Thymus (tissue), 11 donors: ENCODE data around the gene PML. TPM values are rescaled to one million over a fixed set of nuclear protein-coding genes. Genes with fewer than 3 reads are reported as not detected.
"Not testable (repeated sequence)": the region's sequence is repeated elsewhere in the genome, so short reads cannot be mapped to it uniquely, and the experiment has no call there.

ENCODE experiments used
- DNase-seq, 9 donors: peaks; one replicate each; pipeline ENCODE4 v3.0.0-alpha.2; 2013; ENCODE audit warnings: low spot score in 9 of 9, low read depth in 6 of 9, missing footprints in 1 of 9
- H3K27ac ChIP-seq, 2 donors: one replicate each; pipeline ENCODE4 v1.5.1; 2013; ENCODE audit warnings: control low read depth in 1 of 2, low read depth in 1 of 2, low read length in 1 of 2, mild to moderate bottlenecking in 1 of 2, moderate library complexity in 1 of 2
- H3K27me3 ChIP-seq, 2 donors: one replicate each; pipeline ENCODE4 v1.5.1; 2013; ENCODE audit warnings: low read length in 1 of 2; ENCODE audit not compliant: control insufficient read depth in 2 of 2, insufficient read depth in 1 of 2
- H3K36me3 ChIP-seq, 2 donors: one replicate each; pipeline ENCODE4 v1.5.1; 2013; ENCODE audit warnings: low read length in 1 of 2, mild to moderate bottlenecking in 1 of 2, moderate library complexity in 1 of 2; ENCODE audit not compliant: control insufficient read depth in 2 of 2, insufficient read depth in 2 of 2
- H3K4me1 ChIP-seq, 2 donors: one replicate each; pipeline ENCODE4 v1.5.1; 2013; ENCODE audit warnings: low read length in 2 of 2; ENCODE audit not compliant: control insufficient read depth in 2 of 2, insufficient read depth in 2 of 2
- H3K4me3 ChIP-seq, 2 donors: one replicate each; pipeline ENCODE4 v1.5.1; 2013; ENCODE audit warnings: low read length in 2 of 2, control low read depth in 1 of 2, mild to moderate bottlenecking in 1 of 2
- H3K9me3 ChIP-seq, 2 donors: one replicate each; pipeline ENCODE4 v1.5.1; 2013; ENCODE audit warnings: low read length in 1 of 2, mild to moderate bottlenecking in 1 of 2; ENCODE audit not compliant: control insufficient read depth in 2 of 2, insufficient read depth in 1 of 2
- WGBS: extraction: QIAGEN DNeasy Blood & Tissue Kit; methylation state at CpG from one replicate; pipeline ENCODE4 v1.1.7; 2013; 5-methylcytosine and 5-hydroxymethylcytosine counted together
- polyA plus RNA-seq: library from polyadenylated mRNA; stranded (reverse); fragments of 200-250 nt; gene quantifications from one replicate; pipeline ENCODE4 v1.2.3, GENCODE V29; 2013
- total RNA-seq: library from RNA; stranded (reverse); fragments of 120-200 nt; gene quantifications from one replicate; pipeline ENCODE4 v1.2.4, GENCODE V29; 2013
- donor health status: healthy.

PML gene
- total and polyA plus RNA-seq, 2 donors = 13.0 to 35.7 TPM

GRCh38 chr15:74044267-74045110 lies 50.0 kb downstream of the PML start:
- whole genome bisulfite sequencing = 97% methylated on average over 31 of the region's 31 CpGs
- no peak for DNase-seq
- peaks cover 7 to 21% of the 10 kb centered on the region in 2 donors for H3K4me1 ChIP-seq

DNA sequence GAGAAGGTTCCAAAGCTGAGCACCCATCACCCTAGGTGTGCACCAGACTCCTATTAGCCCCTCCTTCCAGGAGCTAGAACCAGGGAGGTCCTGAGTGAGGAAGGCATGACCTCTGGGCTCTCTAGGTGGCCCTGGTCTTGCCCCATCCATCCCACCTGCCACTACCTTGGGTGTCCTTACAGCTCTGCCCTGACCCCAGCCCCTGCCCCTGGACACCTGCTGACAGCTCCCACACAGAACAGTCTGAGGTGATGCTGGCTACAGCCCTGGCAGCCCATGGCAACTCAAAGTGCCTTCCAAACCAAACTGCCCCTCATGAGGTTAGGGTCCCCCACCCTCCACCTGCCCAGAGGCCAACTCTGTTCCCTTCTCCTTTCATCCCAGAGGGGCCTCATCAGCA lies 50.7 kb downstream of the PML start:
- peaks cover 0 to 25% of the 10 kb centered on the region in 2 donors for H3K36me3 ChIP-seq
- no peak overlapping the region for H3K27ac ChIP-seq

More at GRCh38 chr15:74044267-74045110, 50.0 kb downstream of the PML start:
- peaks cover 0 to 25% of the 10 kb centered on the region in 2 donors for H3K36me3 ChIP-seq
- H3K27ac ChIP-seq = no peak overlapping the region
- no peaks in the 10 kb centered on the region for H3K27me3 ChIP-seq
- H3K4me3 ChIP-seq = no peak overlapping the region
- no peaks in the 10 kb centered on the region for H3K9me3 ChIP-seq

DNA sequence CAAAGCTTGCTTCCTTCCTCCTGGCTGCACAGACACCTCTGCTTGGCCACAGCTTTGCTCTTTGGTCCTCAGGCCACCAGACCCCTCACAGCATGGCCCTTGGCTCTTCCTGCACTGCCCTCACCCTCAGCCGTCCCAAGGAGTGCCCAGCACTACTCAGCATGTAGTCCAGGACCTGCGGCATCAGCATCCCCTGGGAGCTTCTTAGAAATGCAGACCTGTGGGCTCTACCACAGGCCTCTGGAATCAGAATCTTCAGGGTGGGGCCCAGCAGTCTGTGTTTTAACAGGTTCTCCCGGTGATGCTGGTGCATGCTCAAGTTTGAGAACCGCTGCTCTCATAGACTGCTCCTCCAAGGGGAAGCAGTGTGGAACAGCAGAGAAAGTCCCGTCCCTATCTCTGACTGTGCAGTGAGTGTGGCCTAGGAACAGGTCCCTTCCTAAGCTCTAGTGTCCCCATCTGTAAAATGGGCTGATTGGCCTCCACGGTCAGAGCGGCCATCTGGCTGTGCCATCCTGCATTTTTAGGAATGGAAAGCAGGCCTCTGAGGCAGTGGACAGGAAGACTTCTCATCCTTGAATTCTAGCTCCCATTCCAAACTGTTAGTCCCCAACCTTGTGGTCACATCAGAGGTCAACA lies 51.2 kb downstream of the PML start:
- H3K4me3 ChIP-seq = no peak overlapping the region
- no peaks in the 10 kb centered on the region for H3K9me3 ChIP-seq
- no peak for DNase-seq
- H3K4me1 ChIP-seq = peaks cover 7 to 23% of the 10 kb centered on the region in 2 donors
- 84% methylated on average over 7 of the region's 7 CpGs for WGBS
- no peaks in the 10 kb centered on the region for H3K27me3 ChIP-seq
- no peak overlapping the region for H3K27ac ChIP-seq
- H3K36me3 ChIP-seq = peaks cover 0 to 25% of the 10 kb centered on the region in 2 donors

More for the DNA sequence above, 50.7 kb downstream of the PML start:
- Histone ChIP-seq H3K4me3 (no peak overlapping the region), H3K4me1 (peaks cover 7 to 21% of the 10 kb centered on the region in 2 donors), H3K27me3 (no peaks in the 10 kb centered on the region), H3K9me3 (no peaks in the 10 kb centered on the region)
- DNase-seq = no peak

- DNase-seq = no peak
- H3K4me1 ChIP-seq = peaks cover 7 to 25% of the 10 kb centered on the region in 2 donors
- H3K36me3 ChIP-seq = peaks cover 0 to 25% of the 10 kb centered on the region in 2 donors
- 95% methylated on average over 7 of the region's 7 CpGs for WGBS
- no peaks in the 10 kb centered on the region for H3K27me3 ChIP-seq
- H3K27ac ChIP-seq = no peak overlapping the region
- no peak overlapping the region for H3K4me3 ChIP-seq
- H3K9me3 ChIP-seq = no peaks in the 10 kb centered on the region
Measured at GRCh38 chr15:74046275-74046674, 51.8 kb downstream of the PML start.

DNA sequence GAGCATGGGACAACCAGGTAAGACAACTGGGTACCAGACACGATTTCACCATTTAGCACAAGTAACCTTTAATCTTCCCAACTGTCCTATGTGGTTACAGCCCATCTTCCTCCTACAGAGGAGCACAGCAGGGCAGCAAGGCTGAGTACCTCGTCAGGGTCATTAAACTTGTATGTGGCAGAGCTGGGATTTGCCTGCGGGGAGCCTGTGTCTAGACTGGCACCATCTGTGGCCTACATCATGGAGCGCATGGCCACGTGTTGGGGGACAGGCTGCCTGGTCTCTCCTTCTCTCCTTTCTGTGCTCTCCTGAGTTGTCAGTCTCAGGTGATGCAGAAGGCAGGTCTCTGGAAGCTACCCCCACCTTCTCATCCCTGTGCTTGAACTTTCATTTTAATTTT lies 55.6 kb downstream of the PML start:
- 91% methylated on average over 5 of the region's 5 CpGs for WGBS
- no peak for DNase-seq
- H3K4me1 ChIP-seq = peaks cover 7 to 32% of the 10 kb centered on the region in 2 donors

GRCh38 chr15:74050556-74051234 lies 56.2 kb downstream of the PML start:
- 94% methylated on average over 8 of the region's 8 CpGs for WGBS
- Histone ChIP-seq H3K4me3 (no peak overlapping the region), H3K27ac (peak overlapping the region; percentile 8 to 14), H3K9me3 (no peaks in the 10 kb centered on the region), H3K4me1 (peaks cover 7 to 32% of the 10 kb centered on the region in 2 donors), H3K36me3 (no peaks in the 10 kb centered on the region), H3K27me3 (no peaks in the 10 kb centered on the region)
- no peak for DNase-seq

More for the DNA sequence above, 55.6 kb downstream of the PML start:
- Histone ChIP-seq H3K27ac (no peak overlapping the region), H3K9me3 (no peaks in the 10 kb centered on the region), H3K4me3 (no peak overlapping the region), H3K36me3 (no peaks in the 10 kb centered on the region), H3K27me3 (no peaks in the 10 kb centered on the region)

DNA sequence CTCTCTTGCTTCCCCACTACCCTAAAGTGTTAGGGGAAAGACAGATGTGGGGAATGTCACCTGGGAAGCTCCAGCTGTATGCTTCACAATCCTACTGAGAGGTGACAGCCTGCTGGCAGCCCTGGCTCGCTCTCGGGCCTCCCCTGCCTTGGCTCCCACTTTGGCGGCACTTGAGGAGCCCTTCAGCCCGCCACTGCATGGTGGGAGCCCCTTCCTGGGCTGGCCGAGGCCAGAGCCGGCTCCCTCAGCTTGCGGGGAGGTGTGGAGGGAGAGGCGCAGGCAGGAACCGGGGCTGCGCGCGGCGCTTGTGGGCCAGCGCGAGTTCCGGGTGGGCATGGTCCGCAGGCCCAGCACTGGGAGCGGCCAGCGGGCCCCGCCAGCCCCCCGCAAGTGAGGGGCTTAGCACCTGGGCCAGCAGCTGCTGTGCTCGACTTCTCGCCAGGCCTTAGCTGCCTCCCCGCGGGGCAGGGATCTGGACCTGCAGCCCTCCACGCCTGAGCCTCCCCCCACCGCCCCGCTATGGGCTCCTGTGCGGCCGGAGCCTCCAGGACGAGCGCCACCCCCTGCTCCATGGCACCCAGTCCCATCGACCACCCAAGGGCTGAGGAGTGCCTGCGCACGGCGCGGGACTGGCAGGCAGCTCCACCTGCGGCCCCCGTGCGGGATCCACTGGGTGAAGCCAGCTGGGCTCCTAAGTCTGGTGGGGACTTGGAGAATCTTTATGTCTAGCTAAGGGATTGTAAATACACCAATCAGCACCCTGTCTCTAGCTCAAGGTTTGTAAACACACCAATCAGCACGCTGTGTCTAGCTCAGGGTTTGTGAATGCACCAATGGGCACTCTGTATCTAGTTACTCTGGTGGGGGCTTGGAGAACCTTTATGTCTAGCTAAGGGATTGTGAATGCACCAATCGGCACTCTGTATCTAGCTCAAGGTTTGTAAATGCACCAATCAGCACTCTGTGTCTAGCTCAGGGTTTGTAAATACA lies 58.0 kb downstream of the PML start:
- WGBS = 92% methylated on average over 42 of the region's 42 CpGs
- not testable (repeated sequence) for DNase-seq

GRCh38 chr15:74053517-74053916 lies 59.0 kb downstream of the PML start:
- H3K27me3 ChIP-seq = no peaks in the 10 kb centered on the region
- H3K4me1 ChIP-seq = peaks cover 0 to 14% of the 10 kb centered on the region in 2 donors
- H3K27ac ChIP-seq = peak overlapping the region in 1 of 2 donors; percentile 42
- no peak for DNase-seq
- H3K36me3 ChIP-seq = no peaks in the 10 kb centered on the region
- 83% methylated on average over 15 of the region's 15 CpGs for WGBS
- no peaks in the 10 kb centered on the region for H3K9me3 ChIP-seq
- no peak overlapping the region for H3K4me3 ChIP-seq

More for the DNA sequence above, 58.0 kb downstream of the PML start:
- not testable (repeated sequence) for H3K9me3 ChIP-seq, H3K27me3 ChIP-seq, H3K36me3 ChIP-seq, H3K4me3 ChIP-seq
- peaks cover 7 to 23% of the 10 kb centered on the region in 2 donors for H3K4me1 ChIP-seq
- peak overlapping the region in 1 of 2 donors; percentile 18 for H3K27ac ChIP-seq
